PC-3 (cell line): ENCODE data around the gene HSD17B14. TPM values are rescaled to one million over a fixed set of nuclear protein-coding genes. Genes with fewer than 3 reads are reported as not detected.

Experiments used
- ATAC-seq: fragments of 200-7000 bp; cut with Tn5 transposase; 2 replicates; pipeline ENCODE4 v1.9.1; 2020; ENCODE audit warnings: mild to moderate bottlenecking, moderate library complexity
- BruUV-seq: library from RNA; stranded (reverse); fragments of 400-500 nt; replicated peaks from 2 replicates; lab custom pipeline; 2021; lab: Mats Ljungman, UMichigan
- CTCF ChIA-PET: fragments of 300-600 bp; sonication (Branson Sonifier 250); formaldehyde crosslinking; loops from one replicate; lab custom pipeline; 2022; ENCODE audit warnings: antibody characterized with exemption; lab: Charles Lee
- POLR2A ChIA-PET: fragments of 300-600 bp; sonication (Branson Sonifier 250); formaldehyde crosslinking; loops from one replicate; lab custom pipeline; 2022; ENCODE audit warnings: antibody characterized with exemption; ENCODE audit not compliant: unreplicated experiment; lab: Charles Lee
- DNase-seq: peaks from one replicate; pipeline ENCODE4 v3.0.0-alpha.2; 2015
- H2AFZ ChIP-seq: fragments of 300-600 bp; sonication (generic); 2 replicates; pipeline ENCODE4 v1.6.0; 2016; ENCODE audit warnings: antibody characterized with exemption, low read length
- H3F3A ChIP-seq: fragments of 300-600 bp; sonication (generic); one replicate; pipeline ENCODE4 v1.6.0; 2017; ENCODE audit warnings: antibody characterized with exemption, low read length, control low read depth, mild to moderate bottlenecking; ENCODE audit not compliant: unreplicated experiment
- H3K27ac ChIP-seq: fragments of 300-600 bp; sonication (generic); 2 replicates; pipeline ENCODE4 v1.5.1; 2016; ENCODE audit warnings: mild to moderate bottlenecking, low read length
- H3K27me3 ChIP-seq: fragments of 300-600 bp; sonication (generic); 2 replicates; pipeline ENCODE4 v1.6.1; 2016; ENCODE audit warnings: low read length, mixed read lengths
- H3K36me3 ChIP-seq: fragments of 300-600 bp; sonication (generic); 2 replicates; pipeline ENCODE4 v1.6.1; 2016; ENCODE audit warnings: low read depth, mixed run types, low read length, mixed read lengths
- H3K4me1 ChIP-seq: fragments of 300-600 bp; sonication (generic); 2 replicates; pipeline ENCODE4 v1.5.1; 2016; ENCODE audit warnings: low read length; ENCODE audit not compliant: insufficient read depth
- H3K4me2 ChIP-seq: fragments of 300-600 bp; sonication (generic); 2 replicates; pipeline ENCODE4 v1.6.0; 2016; ENCODE audit warnings: low read length
- H3K4me3 ChIP-seq: fragments of 300-600 bp; sonication (generic); 2 replicates; pipeline ENCODE4 v1.5.1; 2016; ENCODE audit warnings: mild to moderate bottlenecking, low read length, mixed read lengths
- H3K79me2 ChIP-seq: fragments of 300-600 bp; sonication (generic); 2 replicates; pipeline ENCODE4 v1.6.1; 2017; ENCODE audit warnings: low read length, mixed read lengths
- H3K9ac ChIP-seq: fragments of 300-600 bp; sonication (generic); 2 replicates; pipeline ENCODE4 v1.6.0; 2016; ENCODE audit warnings: mild to moderate bottlenecking, low read length
- H3K9me2 ChIP-seq: fragments of 300-600 bp; sonication (generic); replicated peaks from 2 replicates; pipeline ENCODE4 v1.6.1; 2016; ENCODE audit warnings: mixed run types, low read length, mixed read lengths
- H3K9me3 ChIP-seq: fragments of 300-600 bp; sonication (generic); 2 replicates; pipeline ENCODE4 v1.6.1; 2016; ENCODE audit warnings: low read length, mixed read lengths
- H4K20me1 ChIP-seq: fragments of 300-600 bp; sonication (generic); 2 replicates; pipeline ENCODE4 v1.6.1; 2016; ENCODE audit warnings: low read length, mixed read lengths
- EZH2 ChIP-seq: fragments of 300-600 bp; sonication (generic); IDR thresholded peaks from one replicate; pipeline ENCODE4 v1.6.1; 2017; ENCODE audit warnings: antibody characterized with exemption, mild to moderate bottlenecking, low read length; ENCODE audit not compliant: unreplicated experiment
- EZH2phosphoT487 ChIP-seq: fragments of 300-600 bp; sonication (generic); IDR thresholded peaks from 2 replicates; pipeline ENCODE4 v1.6.1; 2018; ENCODE audit warnings: mild to moderate bottlenecking, antibody characterized with exemption, low read length, borderline replicate concordance
- intact Hi-C: fragments of 100-400 bp; cut with micrococcal nuclease; formaldehyde crosslinking; loops from 2 replicates; pipeline ENCODE4 v1.9.0; 2023
- total RNA-seq: library from RNA; depleted of rRNA; stranded (reverse); fragments of >200 nt; gene quantifications from 2 replicates; pipeline ENCODE4 v1.2.3, GENCODE V29; 2014
- TF ChIP-seq, protein P1 (sequence below): fragments of 300-600 bp; sonication (generic); conservative IDR thresholded peaks from 2 replicates; pipeline ENCODE4 v1.5.1; 2017; ENCODE audit warnings: antibody characterized with exemption, low read depth, mild to moderate bottlenecking, low read length

HSD17B14 gene
- total RNA-seq, 1 experiment from 2014 or later, result 15.0 TPM

DNA sequence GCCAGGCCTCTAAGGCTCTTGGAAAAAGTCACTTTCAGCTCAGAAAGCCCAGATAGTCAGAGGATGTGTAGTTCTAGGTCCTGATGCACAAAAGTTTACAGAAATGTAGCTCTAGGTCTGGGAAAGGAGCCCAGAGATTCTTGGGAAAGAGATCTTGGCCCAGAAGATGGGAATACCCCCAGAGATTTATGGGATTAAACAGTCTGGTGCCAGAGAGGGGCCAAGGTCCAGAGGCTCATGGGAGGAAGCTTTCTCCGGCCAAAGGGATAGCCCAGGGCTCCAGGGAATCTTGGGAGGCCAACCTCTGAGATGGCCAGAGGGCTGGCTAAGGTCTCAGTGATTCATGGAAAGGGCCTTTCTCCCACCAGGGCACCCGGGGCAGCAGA is 40.6 kb downstream of the HSD17B14 start:
- Histone ChIP-seq H4K20me1 (no peaks in the 10 kb centered on the region), H3K9me2 (no peaks in the 10 kb centered on the region), H3F3A (no peaks in the 10 kb centered on the region), H3K79me2 (no peaks in the 10 kb centered on the region), H3K27ac (no peak overlapping the region), H3K27me3 (no peaks in the 10 kb centered on the region), H2AFZ (no peak overlapping the region), H3K36me3 (no peaks in the 10 kb centered on the region; the same call in 1 of the 2 replicates), H3K4me3 (peak overlapping the region; percentile 61; the same call in 1 of the 2 replicates), H3K9me3 (no peaks in the 10 kb centered on the region), H3K4me2 (no peak overlapping the region), H3K4me1 (no peaks in the 10 kb centered on the region), H3K9ac (no peak overlapping the region)
- CTCF ChIA-PET, result interaction anchor here (0.5 to 1.5 kb wide), 7 partner anchors 25 to 293 kb away, joined by 3 to 7 read pairs (median 3); partner anchors contain the start of gene HSD17B14
- DNase-seq (no peak), ATAC-seq (no peak; the same call in 1 of the 2 replicates)
- TF ChIP-seq EZH2 (no peak), EZH2phosphoT487 (no peak)
- TF ChIP-seq, protein P1, sequence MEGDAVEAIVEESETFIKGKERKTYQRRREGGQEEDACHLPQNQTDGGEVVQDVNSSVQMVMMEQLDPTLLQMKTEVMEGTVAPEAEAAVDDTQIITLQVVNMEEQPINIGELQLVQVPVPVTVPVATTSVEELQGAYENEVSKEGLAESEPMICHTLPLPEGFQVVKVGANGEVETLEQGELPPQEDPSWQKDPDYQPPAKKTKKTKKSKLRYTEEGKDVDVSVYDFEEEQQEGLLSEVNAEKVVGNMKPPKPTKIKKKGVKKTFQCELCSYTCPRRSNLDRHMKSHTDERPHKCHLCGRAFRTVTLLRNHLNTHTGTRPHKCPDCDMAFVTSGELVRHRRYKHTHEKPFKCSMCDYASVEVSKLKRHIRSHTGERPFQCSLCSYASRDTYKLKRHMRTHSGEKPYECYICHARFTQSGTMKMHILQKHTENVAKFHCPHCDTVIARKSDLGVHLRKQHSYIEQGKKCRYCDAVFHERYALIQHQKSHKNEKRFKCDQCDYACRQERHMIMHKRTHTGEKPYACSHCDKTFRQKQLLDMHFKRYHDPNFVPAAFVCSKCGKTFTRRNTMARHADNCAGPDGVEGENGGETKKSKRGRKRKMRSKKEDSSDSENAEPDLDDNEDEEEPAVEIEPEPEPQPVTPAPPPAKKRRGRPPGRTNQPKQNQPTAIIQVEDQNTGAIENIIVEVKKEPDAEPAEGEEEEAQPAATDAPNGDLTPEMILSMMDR, result no peak
- BruUV-seq, result no TSS peak
- intact Hi-C loops, result loop anchor here (1.0 kb wide), 1 partner anchor 40 kb away; no protein-coding TSS in a partner anchor
- POLR2A ChIA-PET, result interaction anchor here (0.7 kb wide), 1 partner anchor 58 kb away, joined by 3 read pairs; no protein-coding TSS in a partner anchor

DNA sequence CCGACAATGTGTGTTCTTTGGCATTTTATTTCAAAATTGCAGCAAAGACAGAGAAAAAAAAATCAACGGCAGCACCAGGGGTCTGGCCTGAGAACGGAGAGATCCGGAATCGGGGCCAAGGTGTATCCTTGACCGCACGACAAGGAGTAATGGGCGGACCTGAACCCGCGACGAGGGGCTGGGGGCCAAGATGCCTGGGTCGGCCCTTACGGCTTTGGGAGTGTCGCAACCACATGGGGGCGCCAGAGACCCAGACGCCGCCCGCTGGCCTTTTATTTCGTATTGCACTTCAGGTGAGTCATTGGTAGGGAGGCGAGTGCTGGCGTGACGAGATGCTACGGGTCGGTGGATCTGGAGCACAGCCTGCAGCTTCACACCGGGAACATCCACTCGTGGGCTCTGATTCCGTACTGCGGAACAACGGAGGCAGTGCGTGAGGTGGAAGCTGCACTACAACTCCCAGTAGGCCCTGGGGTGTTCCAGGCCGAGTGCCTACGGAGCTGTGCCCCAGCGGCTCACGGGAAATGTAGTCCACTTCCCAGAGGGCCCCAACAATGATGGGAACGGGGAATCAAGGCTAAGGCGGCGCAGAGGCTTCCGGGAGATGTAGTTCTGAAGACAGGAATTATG is 41.1 kb downstream of the HSD17B14 start:
- BruUV-seq, result TSS peak; percentile 7
- peak overlapping the region; percentile 78 for H2AFZ ChIP-seq
- peak overlapping the region; percentile 61 for H3K4me3 ChIP-seq
- no peaks in the 10 kb centered on the region for H3K27me3 ChIP-seq
- ChIA-PET POLR2A (interaction anchor here (0.5 to 0.7 kb wide), 2 partner anchors 57 to 77 kb away, joined by 3 read pairs; partner anchors contain the start of gene PPP1R15A), CTCF (interaction anchor here (0.5 to 1.5 kb wide), 7 partner anchors 26 to 293 kb away, joined by 3 to 7 read pairs (median 3); partner anchors contain the start of gene HSD17B14)
- H3K9me2 ChIP-seq, result no peaks in the 10 kb centered on the region
- ATAC-seq (peak; percentile 99), DNase-seq (peak; percentile 86)
- no peaks in the 10 kb centered on the region for H3F3A ChIP-seq
- H3K79me2 ChIP-seq, result no peaks in the 10 kb centered on the region
- H4K20me1 ChIP-seq, result no peaks in the 10 kb centered on the region
- intact Hi-C loops, result loop anchor here (1.0 kb wide), 1 partner anchor 40 kb away; no protein-coding TSS in a partner anchor
- H3K9me3 ChIP-seq, result no peaks in the 10 kb centered on the region
- TF ChIP-seq, protein P1, result peak; percentile 94
- TF ChIP-seq EZH2phosphoT487, result no peak
- no peak overlapping the region for H3K27ac ChIP-seq
- H3K9ac ChIP-seq, result peak overlapping the region; percentile 52
- peak overlapping the region; percentile 80 for H3K4me2 ChIP-seq
- H3K4me1 ChIP-seq, result no peaks in the 10 kb centered on the region
- no peaks in the 10 kb centered on the region; the same call in 1 of the 2 replicates for H3K36me3 ChIP-seq

DNA sequence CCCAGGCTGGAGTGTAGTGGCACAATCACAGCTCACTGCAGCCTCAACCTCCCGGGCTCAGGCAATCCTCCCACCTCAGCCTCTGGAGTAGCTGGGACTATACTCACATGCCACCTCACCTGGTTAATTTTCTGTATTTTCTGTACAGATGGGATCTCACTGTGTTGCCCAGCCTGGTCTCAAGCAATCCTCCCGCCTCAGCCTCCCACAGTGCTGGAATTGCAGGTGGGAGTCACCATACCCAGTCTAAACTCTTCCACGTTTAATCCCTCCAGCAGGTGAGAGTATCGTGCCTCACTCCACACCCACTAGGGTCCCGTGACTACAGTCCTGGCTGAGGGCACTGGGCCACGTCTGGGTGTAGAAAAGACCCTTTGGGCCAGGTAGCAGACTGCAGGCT is 42.0 kb downstream of the HSD17B14 start:
- Histone ChIP-seq H3K4me2 (peak overlapping the region; percentile 80; the same call in 1 of the 2 replicates), H3K27me3 (no peaks in the 10 kb centered on the region), H3K36me3 (no peaks in the 10 kb centered on the region; the same call in 1 of the 2 replicates), H3K9ac (no peak overlapping the region), H3K4me3 (no peak overlapping the region), H3K9me3 (no peaks in the 10 kb centered on the region), H2AFZ (no peak overlapping the region), H3F3A (no peaks in the 10 kb centered on the region), H3K4me1 (no peaks in the 10 kb centered on the region), H4K20me1 (no peaks in the 10 kb centered on the region), H3K27ac (no peak overlapping the region), H3K9me2 (no peaks in the 10 kb centered on the region), H3K79me2 (no peaks in the 10 kb centered on the region)
- no peak for TF ChIP-seq EZH2phosphoT487
- TF ChIP-seq, protein P1, result no peak
- TF ChIP-seq EZH2, result no peak
- CTCF ChIA-PET, result no interaction called here
- POLR2A ChIA-PET, result no interaction called here
- no peak for ATAC-seq
- no TSS peak for BruUV-seq
- intact Hi-C loops, result no loop called here
- no peak for DNase-seq
